ENCODE results near the gene UFSP2.

Gene UFSP2

DNA sequence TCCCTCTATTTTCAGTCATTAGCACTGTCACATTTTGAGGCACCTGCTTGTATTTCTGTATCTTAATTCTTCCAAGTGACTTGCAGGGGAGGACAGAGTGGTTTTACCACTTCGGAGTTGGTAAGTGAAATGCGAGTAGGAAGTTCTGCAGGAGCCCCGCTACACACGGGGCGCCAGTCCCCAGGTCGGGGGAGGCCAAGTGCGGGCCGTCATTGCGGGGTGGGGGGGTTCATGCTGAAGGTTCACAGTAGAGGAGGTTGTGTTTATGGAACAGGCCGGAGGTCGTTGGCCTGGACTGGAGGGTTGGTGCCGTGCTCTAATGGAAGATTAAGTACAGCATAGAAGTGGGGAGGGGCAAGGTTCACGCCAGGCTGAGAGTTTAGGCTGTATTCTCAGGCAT lies 74.1 kb downstream of the UFSP2 start:
- no peak for DNase-seq
